GM10248 (cell line): ENCODE data around the gene AKAP13.

ENCODE experiments used
- CTCF ChIA-PET: fragments of 300-600 bp; sonication (Branson Sonifier 250); formaldehyde crosslinking; extraction: SDS; loops from one replicate; lab custom pipeline; 2021; ENCODE audit warnings: antibody characterized with exemption; lab: Yijun Ruan, JAX
- POLR2A ChIA-PET: fragments of 350-650 bp; sonication (Branson Sonifier 250); formaldehyde crosslinking; extraction: SDS; loops from one replicate; lab custom pipeline; 2020; ENCODE audit warnings: antibody characterized with exemption; lab: Yijun Ruan, JAX
- DNase-seq: peaks from one replicate; pipeline ENCODE4 v3.0.0; 2012; ENCODE audit errors: extremely low spot score
- TF ChIP-seq, protein P1 (sequence below): IDR thresholded peaks from 2 replicates; pipeline ENCODE4 v1.5.1; 2012; ENCODE audit warnings: mild to moderate bottlenecking, low read depth; ENCODE audit errors: extremely low read depth, missing control alignments, control extremely low read depth

Gene AKAP13

DNA sequence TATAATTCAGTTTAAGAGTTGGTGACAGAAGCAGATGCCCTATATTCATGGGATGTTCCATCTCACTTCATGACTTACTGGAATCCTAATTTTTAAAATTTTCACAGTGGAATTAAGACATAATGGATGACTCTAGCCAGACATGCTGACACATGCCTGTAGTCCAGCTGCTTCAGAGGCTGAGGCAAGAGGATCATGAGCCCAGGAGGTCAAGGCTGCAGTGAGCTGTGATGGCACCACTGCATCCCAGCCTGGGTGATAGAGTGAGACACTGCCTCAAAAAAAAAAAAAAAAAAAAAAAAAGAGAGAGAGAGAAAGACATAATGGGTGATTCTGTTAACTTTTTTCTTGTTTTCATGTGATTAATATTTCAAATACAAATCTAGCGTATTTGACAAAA is 290.8 kb downstream of the AKAP13 start:
- no peak for DNase-seq
- CTCF ChIA-PET, result interaction anchor here (0.7 to 1.9 kb wide), 4 partner anchors 16 to 31 kb away, joined by 3 to 6 read pairs (median 4); no protein-coding TSS in a partner anchor
- POLR2A ChIA-PET, result no interaction called here
- TF ChIP-seq, protein P1, sequence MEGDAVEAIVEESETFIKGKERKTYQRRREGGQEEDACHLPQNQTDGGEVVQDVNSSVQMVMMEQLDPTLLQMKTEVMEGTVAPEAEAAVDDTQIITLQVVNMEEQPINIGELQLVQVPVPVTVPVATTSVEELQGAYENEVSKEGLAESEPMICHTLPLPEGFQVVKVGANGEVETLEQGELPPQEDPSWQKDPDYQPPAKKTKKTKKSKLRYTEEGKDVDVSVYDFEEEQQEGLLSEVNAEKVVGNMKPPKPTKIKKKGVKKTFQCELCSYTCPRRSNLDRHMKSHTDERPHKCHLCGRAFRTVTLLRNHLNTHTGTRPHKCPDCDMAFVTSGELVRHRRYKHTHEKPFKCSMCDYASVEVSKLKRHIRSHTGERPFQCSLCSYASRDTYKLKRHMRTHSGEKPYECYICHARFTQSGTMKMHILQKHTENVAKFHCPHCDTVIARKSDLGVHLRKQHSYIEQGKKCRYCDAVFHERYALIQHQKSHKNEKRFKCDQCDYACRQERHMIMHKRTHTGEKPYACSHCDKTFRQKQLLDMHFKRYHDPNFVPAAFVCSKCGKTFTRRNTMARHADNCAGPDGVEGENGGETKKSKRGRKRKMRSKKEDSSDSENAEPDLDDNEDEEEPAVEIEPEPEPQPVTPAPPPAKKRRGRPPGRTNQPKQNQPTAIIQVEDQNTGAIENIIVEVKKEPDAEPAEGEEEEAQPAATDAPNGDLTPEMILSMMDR, result no peak

DNA sequence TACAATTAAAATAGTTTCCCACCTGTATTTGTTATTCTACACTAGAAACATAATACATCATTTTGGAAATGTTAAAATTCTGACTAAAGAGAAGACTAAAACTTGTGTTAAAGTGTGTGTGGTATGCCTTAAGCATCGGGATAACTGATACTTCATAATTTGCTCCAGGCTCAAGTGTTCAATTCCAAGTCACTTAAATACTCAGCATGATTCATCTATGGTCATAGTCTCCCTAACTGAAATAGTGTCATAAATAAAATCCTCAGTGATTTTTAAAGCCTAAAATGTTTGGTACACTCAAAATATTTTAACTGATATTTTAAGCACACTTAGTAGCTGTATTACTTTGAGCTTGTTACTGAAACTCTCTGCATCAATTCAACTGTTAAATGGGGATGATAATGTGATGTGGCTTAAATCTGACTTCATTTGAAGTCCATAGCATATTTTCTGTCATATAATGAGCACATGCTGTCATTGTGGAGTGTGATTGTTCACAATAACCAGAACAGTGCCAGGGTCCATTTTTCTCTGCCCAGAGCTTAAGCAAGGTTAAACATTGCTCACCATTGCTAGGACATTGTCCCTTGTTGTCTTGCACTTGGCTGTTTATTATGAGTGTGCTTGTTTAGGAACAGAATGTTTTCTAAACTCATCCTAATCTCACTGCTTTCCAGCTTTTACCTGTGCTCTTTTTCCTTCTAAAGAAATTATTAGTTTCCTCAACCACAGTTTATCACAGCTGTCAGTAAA is 292.1 kb downstream of the AKAP13 start:
- ChIA-PET POLR2A (interaction anchor here (0.6 kb wide), 1 partner anchor 113 kb away, joined by 3 read pairs; no protein-coding TSS in a partner anchor), CTCF (interaction anchor here (1.0 to 1.9 kb wide), 11 partner anchors 10 to 48 kb away, joined by 3 to 6 read pairs (median 3); no protein-coding TSS in a partner anchor)
- no peak for DNase-seq
- TF ChIP-seq, protein P1, result no peak

DNA sequence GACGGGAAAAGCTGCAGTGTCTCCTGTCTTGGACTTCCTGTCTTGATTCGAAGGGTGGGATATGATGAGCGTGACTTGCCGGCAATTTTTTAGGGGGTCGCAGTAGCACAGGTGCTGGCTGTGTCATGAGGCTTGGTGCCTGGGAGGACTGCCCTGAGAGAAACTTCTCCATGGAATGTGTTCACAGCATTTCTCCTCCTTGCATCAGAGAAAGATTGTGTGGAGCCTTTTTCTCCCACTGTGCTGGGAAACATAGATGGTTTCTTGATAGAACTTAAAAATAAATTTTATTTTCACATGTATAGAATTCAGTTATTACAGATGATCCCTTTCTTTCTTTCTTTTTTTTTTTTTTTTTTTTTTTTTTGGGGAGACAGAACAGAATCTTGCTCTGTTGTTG is 292.9 kb downstream of the AKAP13 start:
- no peak for DNase-seq
- ChIA-PET POLR2A (no interaction called here), CTCF (interaction anchor here (1.3 to 1.5 kb wide), 2 partner anchors 10 to 21 kb away, joined by 3 to 4 read pairs; no protein-coding TSS in a partner anchor)

DNA sequence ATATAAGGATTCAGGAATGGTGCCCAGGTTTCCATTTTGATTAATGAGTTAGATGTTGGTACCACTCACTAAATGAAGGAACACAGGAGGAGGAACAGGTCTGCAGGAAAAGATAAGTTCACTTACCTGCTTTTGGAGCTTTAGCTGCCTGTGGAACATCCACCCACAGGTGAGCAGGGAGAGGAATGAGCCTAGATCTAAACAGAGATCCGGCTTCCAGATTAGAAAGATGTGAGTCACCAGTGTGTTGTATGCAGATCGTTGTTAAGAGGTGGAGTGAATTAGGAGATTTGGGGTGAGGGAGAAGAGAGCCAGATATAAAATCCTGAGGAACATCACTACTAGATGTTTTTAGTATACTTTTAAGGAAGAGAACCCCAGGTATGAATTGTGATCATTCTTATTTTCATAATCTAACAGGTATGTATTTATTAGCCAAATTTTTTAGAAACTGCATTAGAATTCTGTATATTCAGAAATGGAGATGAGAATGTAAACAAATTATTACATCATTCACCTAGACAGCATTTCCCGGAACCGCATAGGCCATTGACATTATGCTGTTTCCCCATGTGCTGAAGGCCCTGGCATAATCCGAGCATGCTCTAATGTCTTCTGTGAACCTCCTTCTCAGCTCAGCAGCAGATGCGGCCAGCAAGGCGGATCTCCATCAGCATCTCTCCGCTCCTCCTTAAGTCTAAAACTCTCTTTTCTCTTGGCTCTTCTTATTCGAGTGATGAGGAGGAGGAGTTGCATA is 296.1 kb downstream of the AKAP13 start:
- TF ChIP-seq, protein P1, result no peak
- POLR2A ChIA-PET, result no interaction called here
- DNase-seq, result no peak
- CTCF ChIA-PET, result interaction anchor here (0.8 to 1.4 kb wide), 5 partner anchors 9 to 60 kb away, joined by 3 to 4 read pairs (median 3); no protein-coding TSS in a partner anchor

More for the DNA sequence above, 292.9 kb downstream of the AKAP13 start:
- TF ChIP-seq, protein P1, result no peak

DNA sequence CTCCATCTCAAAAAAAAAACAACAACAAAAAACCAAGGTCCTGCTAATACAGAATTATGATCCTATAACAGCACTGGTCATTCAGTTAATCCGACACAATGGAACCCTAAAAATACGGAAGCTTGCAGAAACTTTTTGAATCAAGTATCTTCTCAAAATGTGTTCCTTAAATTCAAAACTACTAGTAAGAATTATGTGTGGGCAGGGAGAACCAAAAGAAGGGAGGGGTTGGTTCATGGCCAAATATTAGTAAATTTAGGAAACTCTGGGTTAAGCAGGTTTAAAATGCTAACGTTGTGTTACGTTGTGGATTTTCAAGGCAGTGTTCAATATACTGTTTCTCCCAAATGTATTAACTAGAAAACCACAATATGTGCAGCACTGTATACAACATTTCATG is 298.8 kb downstream of the AKAP13 start:
- TF ChIP-seq, protein P1, result no peak
- CTCF ChIA-PET, result no interaction called here
- POLR2A ChIA-PET, result no interaction called here
- no peak for DNase-seq

DNA sequence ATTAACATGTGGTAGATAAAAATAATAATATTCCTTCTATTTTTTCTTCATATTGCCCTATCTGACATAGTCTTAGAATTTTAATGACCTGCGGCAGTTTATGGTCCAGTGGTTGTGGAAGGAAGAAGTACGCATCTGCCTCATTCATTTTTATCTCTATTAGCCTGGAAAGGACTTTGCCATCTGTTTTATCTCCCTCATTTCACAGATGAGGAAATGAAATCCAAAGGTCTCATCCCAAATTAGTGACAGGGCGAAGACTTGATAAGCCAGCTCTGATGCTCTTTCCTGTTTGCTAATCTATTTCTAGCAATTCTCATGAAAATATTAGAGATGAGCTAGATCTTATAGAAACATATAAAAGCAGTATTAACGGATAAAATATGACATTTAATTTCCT is 301.0 kb downstream of the AKAP13 start:
- TF ChIP-seq, protein P1, result no peak
- ChIA-PET CTCF (interaction anchor here (0.7 to 1.7 kb wide), 2 partner anchors 9 to 24 kb away, joined by 3 to 5 read pairs; no protein-coding TSS in a partner anchor), POLR2A (no interaction called here)
- DNase-seq, result no peak
